GM12873 (cell line): ENCODE results near the gene BCDIN3D.

Experiments used
- CTCF ChIP-seq: IDR thresholded peaks from 2 replicates; pipeline ENCODE4 v1.5.1; 2012; ENCODE audit warnings: low read depth, mild to moderate bottlenecking, moderate library complexity, low read length, control low read depth; ENCODE audit not compliant: insufficient read depth; ENCODE audit errors: missing control alignments

The BCDIN3D gene

GRCh38 chr12:49796155-49796554 lies 46.8 kb downstream of the BCDIN3D start:
- TF ChIP-seq CTCF: no peak

GRCh38 chr12:49795654-49796105 lies 47.2 kb downstream of the BCDIN3D start:
- TF ChIP-seq CTCF: no peak

GRCh38 chr12:49794811-49795653 lies 47.9 kb downstream of the BCDIN3D start:
- TF ChIP-seq CTCF: no peak

GRCh38 chr12:49794021-49794420 lies 48.9 kb downstream of the BCDIN3D start:
- no peak for TF ChIP-seq CTCF

GRCh38 chr12:49793620-49794019 lies 49.3 kb downstream of the BCDIN3D start:
- TF ChIP-seq CTCF: no peak

GRCh38 chr12:49792976-49793580 lies 49.8 kb downstream of the BCDIN3D start:
- no peak for TF ChIP-seq CTCF

GRCh38 chr12:49792181-49792970 lies 50.5 kb downstream of the BCDIN3D start:
- no peak for TF ChIP-seq CTCF
